ENCODE data around the gene PRIM1. TPM values are rescaled to one million over a fixed set of nuclear protein-coding genes. Genes with fewer than 3 reads are reported as not detected.
"Not testable (repeated sequence)": the region's sequence is repeated elsewhere in the genome, so short reads cannot be mapped to it uniquely, and the experiment has no call there.

Gene PRIM1
- polyA plus RNA-seq, 2 of the 4 experiments (the other 2 are of a cell fraction): 43.5 to 66.8 TPM

DNA sequence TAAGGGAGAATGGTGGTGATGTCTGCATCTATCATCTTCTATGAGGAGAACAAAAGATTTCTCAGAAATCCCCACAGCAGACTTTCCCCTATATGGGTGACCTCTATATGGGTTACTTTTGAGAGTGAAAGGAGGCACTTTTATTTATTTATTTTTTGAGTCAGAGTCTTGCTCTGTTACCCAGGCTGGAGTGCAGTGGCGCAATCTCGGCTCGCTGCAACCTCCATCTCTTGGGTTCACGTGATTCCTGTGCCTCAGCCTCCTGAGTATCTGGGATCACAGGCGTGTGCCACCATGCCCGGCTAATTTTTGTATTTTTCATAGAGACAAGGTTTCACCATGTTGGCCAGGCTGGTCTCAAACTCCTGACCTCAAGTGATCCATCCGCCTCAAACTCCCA, 41.0 kb upstream of the PRIM1 start:
- POLR2A ChIA-PET; H3K9me3 ChIP-seq; H3K4me2 ChIP-seq; CTCF ChIA-PET; H3K4me1 ChIP-seq; H3K27ac ChIP-seq; H3K4me3 ChIP-seq; ATAC-seq; FAIRE-seq; DNase-seq (ENCODE audit: low read depth in 1 of 2, low spot score in 1 of 2): not testable (repeated sequence)
- 53% methylated on average over 7 of the region's 7 CpGs for WGBS (ENCODE audit: missing lambda C conversion rate)
- TF ChIP-seq CEBPB (IDR thresholded peaks at IDR 0.05): 0 out of 4 replicates have a peak, but pooled peaks of 1 of the 2 experiments have one; percentile 12

- FAIRE-seq: no peak
- 87% methylated on average over 2 of the region's 2 CpGs for WGBS (ENCODE audit: missing lambda C conversion rate)
- ChIA-PET CTCF (interaction anchor here (0.6 to 1.0 kb wide), 3 partner anchors 10 to 273 kb away, joined by 3 read pairs; no protein-coding TSS in a partner anchor), POLR2A (no interaction called here)
- H3K4me2 ChIP-seq: no peak overlapping the region
- no peak overlapping the region for H3K27ac ChIP-seq
- ATAC-seq: no peak
- no peaks in the 10 kb centered on the region for H3K9me3 ChIP-seq
- DNase-seq (ENCODE audit: low read depth in 1 of 2, low spot score in 1 of 2): no peak
- no peak for TF ChIP-seq CEBPB (IDR thresholded peaks at IDR 0.05)
- no peak for TF ChIP-seq HEYL (CRISPR knock-in tag; IDR thresholded peaks at IDR 0.05)
- no peak for TF ChIP-seq EHF (CRISPR knock-in tag; IDR thresholded peaks at IDR 0.05)
- TF ChIP-seq HOXB13 (CRISPR knock-in tag; IDR thresholded peaks at IDR 0.05; ENCODE audit: low read depth): no peak
- no peak for TF ChIP-seq HOXB5 (CRISPR knock-in tag; IDR thresholded peaks at IDR 0.05)
- no peak for TF ChIP-seq MAFK (IDR thresholded peaks at IDR 0.05; ENCODE audit: partially characterized antibody)
- TF ChIP-seq EHMT2 (IDR thresholded peaks at IDR 0.05; ENCODE audit: low read depth): no peak
- no peak for TF ChIP-seq RFX5 (IDR thresholded peaks at IDR 0.05)
- no peak for TF ChIP-seq FOXS1 (CRISPR knock-in tag; IDR thresholded peaks at IDR 0.05)
- no peak for TF ChIP-seq RCOR1 (IDR thresholded peaks at IDR 0.05; ENCODE audit: low read depth, low read length)
- TF ChIP-seq ZC3H11A (IDR thresholded peaks at IDR 0.05): no peak
- no peak for TF ChIP-seq CHD4 (IDR thresholded peaks at IDR 0.05; ENCODE audit: borderline replicate concordance)
- no peak for TF ChIP-seq HDAC2 (IDR thresholded peaks at IDR 0.05)
- TF ChIP-seq MYC (IDR thresholded peaks at IDR 0.05; ENCODE audit: borderline replicate concordance, low read length): no peak
- TF ChIP-seq ZNF302 (CRISPR knock-in tag; IDR thresholded peaks at IDR 0.05): no peak
- TF ChIP-seq MAX (IDR thresholded peaks at IDR 0.05): no peak
- no peak for TF ChIP-seq HES2 (IDR thresholded peaks at IDR 0.05)
- TF ChIP-seq KDM5A (IDR thresholded peaks at IDR 0.05): no peak
- no peak for TF ChIP-seq TP53 (CRISPR knock-in tag; IDR thresholded peaks at IDR 0.05)
- TF ChIP-seq HOXA7 (CRISPR knock-in tag; IDR thresholded peaks at IDR 0.05): no peak
- no peak overlapping the region for H3K4me3 ChIP-seq
- 0 out of 3 replicates have a peak, but pooled peaks cover 4% of the 10 kb centered on the region for H3K4me1 ChIP-seq
Measured at GRCh38 chr12:56792678-56793077, 40.6 kb upstream of the PRIM1 start.

DNA sequence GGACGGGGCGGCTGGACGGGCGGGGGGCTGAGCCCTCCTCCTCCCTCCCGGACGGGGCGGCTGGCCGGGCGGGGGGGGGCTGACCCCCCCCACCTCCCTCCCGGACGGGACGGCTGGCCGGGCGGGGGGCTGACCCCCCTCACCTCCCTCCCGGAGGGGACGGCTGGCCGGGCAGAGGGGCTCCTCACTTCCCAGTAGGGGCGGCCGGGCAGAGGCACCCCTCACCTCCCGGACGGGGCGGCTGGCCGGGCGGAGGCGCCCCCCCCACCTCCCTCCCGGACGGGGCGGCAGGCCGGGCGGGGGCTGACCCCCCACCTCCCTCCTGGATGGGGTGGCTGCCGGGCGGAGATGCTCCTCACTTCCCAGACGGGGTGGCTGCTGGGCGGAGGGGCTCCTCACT, 37.3 kb upstream of the PRIM1 start:
- H3K9me3 ChIP-seq; ATAC-seq; H3K4me2 ChIP-seq; H3K27ac ChIP-seq; DNase-seq (ENCODE audit: low read depth in 1 of 2, low spot score in 1 of 2); CTCF ChIA-PET; POLR2A ChIA-PET; FAIRE-seq; H3K4me3 ChIP-seq; H3K4me1 ChIP-seq: not testable (repeated sequence)
- WGBS (ENCODE audit: missing lambda C conversion rate): no CpG with 5 or more reads among the region's 34 CpGs

- no peak for FAIRE-seq
Measured at GRCh38 chr12:56787498-56787897, 35.4 kb upstream of the PRIM1 start.

More at GRCh38 chr12:56787498-56787897, 35.4 kb upstream of the PRIM1 start:
- H3K4me2 ChIP-seq: no peak overlapping the region
- H3K9me3 ChIP-seq: no peaks in the 10 kb centered on the region
- no peak overlapping the region for H3K27ac ChIP-seq
- no peak overlapping the region for H3K4me3 ChIP-seq
- POLR2A ChIA-PET: no interaction called here
- TF ChIP-seq, protein P1, sequence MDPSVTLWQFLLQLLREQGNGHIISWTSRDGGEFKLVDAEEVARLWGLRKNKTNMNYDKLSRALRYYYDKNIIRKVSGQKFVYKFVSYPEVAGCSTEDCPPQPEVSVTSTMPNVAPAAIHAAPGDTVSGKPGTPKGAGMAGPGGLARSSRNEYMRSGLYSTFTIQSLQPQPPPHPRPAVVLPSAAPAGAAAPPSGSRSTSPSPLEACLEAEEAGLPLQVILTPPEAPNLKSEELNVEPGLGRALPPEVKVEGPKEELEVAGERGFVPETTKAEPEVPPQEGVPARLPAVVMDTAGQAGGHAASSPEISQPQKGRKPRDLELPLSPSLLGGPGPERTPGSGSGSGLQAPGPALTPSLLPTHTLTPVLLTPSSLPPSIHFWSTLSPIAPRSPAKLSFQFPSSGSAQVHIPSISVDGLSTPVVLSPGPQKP (IDR thresholded peaks at IDR 0.05; ENCODE audit: low read depth, low read length): no peak
- TF ChIP-seq BHLHE40 (IDR thresholded peaks at IDR 0.05; ENCODE audit: low read depth, low read length) (no peak), KDM5A (IDR thresholded peaks at IDR 0.05) (no peak)
- ATAC-seq (no peak), DNase-seq (ENCODE audit: low read depth in 1 of 2, low spot score in 1 of 2) (no peak)
- no peaks in the 10 kb centered on the region for H3K4me1 ChIP-seq
- CTCF ChIA-PET: interaction anchor here (1.2 to 1.5 kb wide), 2 partner anchors 15 to 23 kb away, joined by 3 to 4 read pairs; no protein-coding TSS in a partner anchor

Data from A549 (cell line).